Neural cell (in vitro differentiated cells): Measurements from ENCODE around the gene NUDT8. TPM values are rescaled to one million over a fixed set of nuclear protein-coding genes. Genes with fewer than 3 reads are reported as not detected.
"Not testable (repeated sequence)": the region's sequence is repeated elsewhere in the genome, so short reads cannot be mapped to it uniquely, and the experiment has no call there.

Experiments
- H2AFZ ChIP-seq: fragments of 200-600, 300-800 bp; sonication (generic), shearing (Covaris generic); 2 replicates; pipeline ENCODE4 v1.6.0; 2014; ENCODE audit warnings: low read depth, mild to moderate bottlenecking, antibody characterized with exemption, low read length, moderate library complexity
- H3F3A ChIP-seq: fragments of 200-600 bp; shearing (Covaris generic); 2 replicates; pipeline ENCODE4 v1.6.1; 2016; ENCODE audit warnings: mild to moderate bottlenecking, moderate library complexity, mixed read lengths, antibody characterized with exemption, low read length; ENCODE audit not compliant: insufficient read depth, poor library complexity, severe bottlenecking
- H3K27ac ChIP-seq: fragments of 200-600, 300-800 bp; sonication (generic), shearing (Covaris generic); 2 replicates; pipeline ENCODE4 v1.5.1; 2014; ENCODE audit warnings: mild to moderate bottlenecking, low read length, moderate library complexity
- H3K27me3 ChIP-seq: fragments of 300-800, 200-600 bp; sonication (generic), shearing (Covaris generic); 2 replicates; pipeline ENCODE4 v1.6.0; 2014; ENCODE audit warnings: mild to moderate bottlenecking, low read depth, low read length, moderate library complexity; ENCODE audit not compliant: insufficient read depth
- H3K36me3 ChIP-seq: fragments of 300-800, 200-600 bp; sonication (generic), shearing (Covaris generic); 2 replicates; pipeline ENCODE4 v1.5.1; 2014; ENCODE audit warnings: mild to moderate bottlenecking, antibody characterized with exemption, low read length, moderate library complexity; ENCODE audit not compliant: insufficient read depth
- H3K4me2 ChIP-seq: fragments of 300-800, 200-600 bp; sonication (generic), shearing (Covaris generic); 2 replicates; pipeline ENCODE4 v1.6.0; 2014; ENCODE audit warnings: mild to moderate bottlenecking, low read length
- H3K4me3 ChIP-seq: fragments of 300-800, 200-600 bp; sonication (generic), shearing (Covaris generic); 2 replicates; pipeline ENCODE4 v1.5.1; 2014; ENCODE audit warnings: mild to moderate bottlenecking, low read length, moderate library complexity
- H3K79me2 ChIP-seq: fragments of 200-600 bp; shearing (Covaris generic); replicated peaks from 2 replicates; pipeline ENCODE4 v1.6.0; 2014; ENCODE audit warnings: mild to moderate bottlenecking, low read length, moderate library complexity; ENCODE audit not compliant: insufficient read depth
- H3K9ac ChIP-seq: fragments of 300-800, 200-600 bp; sonication (generic), shearing (Covaris generic); 2 replicates; pipeline ENCODE4 v1.6.1; 2016; ENCODE audit warnings: mild to moderate bottlenecking, low read length, mixed read lengths
- H3K9me2 ChIP-seq: fragments of 200-600 bp; shearing (Covaris generic); 2 replicates; pipeline ENCODE4 v1.6.1; 2016; ENCODE audit warnings: mild to moderate bottlenecking, low read length, mixed read lengths; ENCODE audit not compliant: insufficient read depth
- H3K9me3 ChIP-seq: fragments of 200-600, 300-800 bp; sonication (generic), shearing (Covaris generic); 2 replicates; pipeline ENCODE4 v1.6.1; 2016; ENCODE audit warnings: mild to moderate bottlenecking, mixed run types, low read length, moderate library complexity, mixed read lengths
- H4K20me1 ChIP-seq: fragments of 200-600 bp; shearing (Covaris generic); 2 replicates; pipeline ENCODE4 v1.6.1; 2016; ENCODE audit warnings: mild to moderate bottlenecking, mixed run types; ENCODE audit not compliant: insufficient read depth
- CTCF ChIP-seq: fragments of 450-650 bp; IDR thresholded peaks from 2 replicates; pipeline ENCODE4 v1.5.1; 2014; ENCODE audit warnings: antibody characterized with exemption, mild to moderate bottlenecking, moderate library complexity; ENCODE audit not compliant: poor library complexity, severe bottlenecking
- EP300 ChIP-seq: fragments of 450-650 bp; conservative IDR thresholded peaks from 2 replicates; pipeline ENCODE4 v1.6.1; 2014; ENCODE audit warnings: antibody characterized with exemption, mild to moderate bottlenecking, moderate library complexity; ENCODE audit not compliant: poor library complexity, severe bottlenecking
- EZH2 ChIP-seq: fragments of 200-600, 300-800 bp; shearing (Covaris generic), sonication (generic); IDR thresholded peaks from 2 replicates; pipeline ENCODE4 v1.6.1; 2014; ENCODE audit warnings: antibody characterized with exemption, low read length, borderline replicate concordance, mild to moderate bottlenecking; ENCODE audit not compliant: insufficient read depth, poor library complexity, severe bottlenecking
- MXI1 ChIP-seq: fragments of 450-650 bp; conservative IDR thresholded peaks from 2 replicates; pipeline ENCODE4 v1.6.1; 2014; ENCODE audit warnings: antibody characterized with exemption, mild to moderate bottlenecking; ENCODE audit not compliant: poor library complexity, severe bottlenecking
- POLR2AphosphoS5 ChIP-seq: IDR thresholded peaks from 2 replicates; pipeline ENCODE4 v1.6.1; 2012
- RAD21 ChIP-seq: fragments of 450-650 bp; conservative IDR thresholded peaks from 2 replicates; pipeline ENCODE4 v1.6.1; 2014; ENCODE audit warnings: antibody characterized with exemption, mild to moderate bottlenecking, moderate library complexity
- REST ChIP-seq: IDR thresholded peaks from 2 replicates; pipeline ENCODE4 v1.6.1; 2012; ENCODE audit warnings: borderline replicate concordance
- SMC3 ChIP-seq: fragments of 450-650 bp; conservative IDR thresholded peaks from 2 replicates; pipeline ENCODE4 v1.6.1; 2014; ENCODE audit warnings: antibody characterized with exemption, mild to moderate bottlenecking, moderate library complexity; ENCODE audit not compliant: poor library complexity
- TAF1 ChIP-seq: IDR thresholded peaks from 2 replicates; pipeline ENCODE4 v1.6.1; 2012; ENCODE audit warnings: low read depth
- polyA plus RNA-seq: library from polyadenylated mRNA; depleted of rRNA; stranded (reverse); fragments of >200 nt; gene quantifications from 2 replicates; pipeline ENCODE4 v1.2.3, GENCODE V29; 2014

The NUDT8 gene
- polyA plus RNA-seq, 1 donor from 2014 or later = not detected

GRCh38 chr11:67638535-67639437 lies 9.0 kb upstream of the NUDT8 start:
- Histone ChIP-seq H2AFZ (no peak overlapping the region), H3K9ac (no peak overlapping the region), H3K4me3 (no peak overlapping the region), H4K20me1 (no peaks in the 10 kb centered on the region), H3K9me2 (no peaks in the 10 kb centered on the region), H3K27me3 (no peaks in the 10 kb centered on the region), H3F3A (no peaks in the 10 kb centered on the region), H3K79me2 (no peaks in the 10 kb centered on the region), H3K4me2 (no peak overlapping the region), H3K36me3 (no peaks in the 10 kb centered on the region), H3K27ac (no peak overlapping the region), H3K9me3 (no peaks in the 10 kb centered on the region)
- TF ChIP-seq CTCF = no peak
- TF ChIP-seq RAD21 = no peak
- no peak for TF ChIP-seq POLR2AphosphoS5
- no peak for TF ChIP-seq TAF1
- no peak for TF ChIP-seq EZH2
- no peak for TF ChIP-seq EP300

GRCh38 chr11:67637441-67637840 lies 7.7 kb upstream of the NUDT8 start:
- not testable (repeated sequence) for H3F3A ChIP-seq

GRCh38 chr11:67636962-67637361 lies 7.2 kb upstream of the NUDT8 start:
- Histone ChIP-seq H3F3A (no peaks in the 10 kb centered on the region), H3K4me2 (no peak overlapping the region), H2AFZ (no peak overlapping the region), H3K4me3 (no peak overlapping the region), H3K9ac (no peak overlapping the region), H3K79me2 (no peaks in the 10 kb centered on the region), H3K9me3 (no peaks in the 10 kb centered on the region), H3K36me3 (no peaks in the 10 kb centered on the region), H3K27ac (no peak overlapping the region), H4K20me1 (no peaks in the 10 kb centered on the region), H3K27me3 (no peaks in the 10 kb centered on the region), H3K9me2 (no peaks in the 10 kb centered on the region)
- no peak for TF ChIP-seq EP300
- TF ChIP-seq MXI1 = no peak
- TF ChIP-seq TAF1 = no peak
- TF ChIP-seq SMC3 = no peak
- no peak for TF ChIP-seq POLR2AphosphoS5
- no peak for TF ChIP-seq CTCF
- no peak for TF ChIP-seq RAD21
- no peak for TF ChIP-seq EZH2
- TF ChIP-seq REST = no peak

More at GRCh38 chr11:67637441-67637840, 7.7 kb upstream of the NUDT8 start:
- H3K36me3 ChIP-seq, H3K9me2 ChIP-seq, H3K4me2 ChIP-seq, H2AFZ ChIP-seq, H3K27ac ChIP-seq, H3K9me3 ChIP-seq, H3K9ac ChIP-seq, H4K20me1 ChIP-seq, H3K79me2 ChIP-seq, H3K4me3 ChIP-seq, H3K27me3 ChIP-seq: not testable (repeated sequence)
